GM12872 (cell line): Measurements from ENCODE around the gene NT5E.

Experiments used
- TF ChIP-seq, protein P1 (sequence below): IDR thresholded peaks from 3 replicates; pipeline ENCODE4 v1.5.1; 2011; ENCODE audit warnings: low read depth, mild to moderate bottlenecking, low read length, moderate library complexity; ENCODE audit not compliant: insufficient read depth

Gene NT5E

GRCh38 chr6:85482206-85482904, 32.5 kb downstream of the NT5E start:
- TF ChIP-seq, protein P1, sequence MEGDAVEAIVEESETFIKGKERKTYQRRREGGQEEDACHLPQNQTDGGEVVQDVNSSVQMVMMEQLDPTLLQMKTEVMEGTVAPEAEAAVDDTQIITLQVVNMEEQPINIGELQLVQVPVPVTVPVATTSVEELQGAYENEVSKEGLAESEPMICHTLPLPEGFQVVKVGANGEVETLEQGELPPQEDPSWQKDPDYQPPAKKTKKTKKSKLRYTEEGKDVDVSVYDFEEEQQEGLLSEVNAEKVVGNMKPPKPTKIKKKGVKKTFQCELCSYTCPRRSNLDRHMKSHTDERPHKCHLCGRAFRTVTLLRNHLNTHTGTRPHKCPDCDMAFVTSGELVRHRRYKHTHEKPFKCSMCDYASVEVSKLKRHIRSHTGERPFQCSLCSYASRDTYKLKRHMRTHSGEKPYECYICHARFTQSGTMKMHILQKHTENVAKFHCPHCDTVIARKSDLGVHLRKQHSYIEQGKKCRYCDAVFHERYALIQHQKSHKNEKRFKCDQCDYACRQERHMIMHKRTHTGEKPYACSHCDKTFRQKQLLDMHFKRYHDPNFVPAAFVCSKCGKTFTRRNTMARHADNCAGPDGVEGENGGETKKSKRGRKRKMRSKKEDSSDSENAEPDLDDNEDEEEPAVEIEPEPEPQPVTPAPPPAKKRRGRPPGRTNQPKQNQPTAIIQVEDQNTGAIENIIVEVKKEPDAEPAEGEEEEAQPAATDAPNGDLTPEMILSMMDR, result no peak

DNA sequence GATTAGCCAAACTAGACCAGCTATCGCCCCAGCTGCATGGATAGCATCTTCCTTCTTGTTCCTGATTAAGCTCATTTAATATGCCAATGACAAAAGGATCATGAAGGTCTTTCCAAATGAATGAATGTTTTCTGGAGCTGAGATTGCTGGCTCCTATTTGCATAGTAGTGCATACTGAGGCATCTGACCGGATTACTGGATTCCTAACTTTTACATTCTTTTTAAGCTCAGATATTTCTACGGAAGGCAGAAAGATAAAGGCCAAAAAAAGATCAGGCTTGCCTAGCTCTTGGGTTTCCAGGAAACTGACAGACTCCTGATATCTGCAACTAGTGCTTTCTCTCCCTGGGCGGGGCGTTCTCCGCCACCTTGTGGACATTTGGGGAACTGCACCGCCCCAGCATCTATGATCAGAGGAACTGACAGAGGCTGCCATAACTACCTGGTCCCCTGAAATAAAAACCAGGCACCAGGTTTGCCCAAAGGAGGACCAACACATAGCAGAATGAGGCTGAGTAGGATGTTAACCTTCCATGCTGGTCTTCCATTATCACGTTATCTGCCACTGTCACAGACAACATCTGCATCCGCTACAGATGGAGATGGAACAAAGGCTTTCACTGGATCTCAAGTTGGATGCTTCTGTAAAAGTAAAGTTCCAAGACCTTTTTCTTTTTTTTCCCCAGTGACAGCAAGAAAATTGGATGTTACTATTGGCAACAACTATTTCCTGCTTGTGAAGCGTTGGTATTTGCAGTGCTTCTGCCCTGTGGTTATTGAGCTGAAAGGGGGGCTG, 33.2 kb downstream of the NT5E start:
- TF ChIP-seq, protein P1, result peak; percentile 98

GRCh38 chr6:85483846-85484245, 34.0 kb downstream of the NT5E start:
- TF ChIP-seq, protein P1, result no peak

DNA sequence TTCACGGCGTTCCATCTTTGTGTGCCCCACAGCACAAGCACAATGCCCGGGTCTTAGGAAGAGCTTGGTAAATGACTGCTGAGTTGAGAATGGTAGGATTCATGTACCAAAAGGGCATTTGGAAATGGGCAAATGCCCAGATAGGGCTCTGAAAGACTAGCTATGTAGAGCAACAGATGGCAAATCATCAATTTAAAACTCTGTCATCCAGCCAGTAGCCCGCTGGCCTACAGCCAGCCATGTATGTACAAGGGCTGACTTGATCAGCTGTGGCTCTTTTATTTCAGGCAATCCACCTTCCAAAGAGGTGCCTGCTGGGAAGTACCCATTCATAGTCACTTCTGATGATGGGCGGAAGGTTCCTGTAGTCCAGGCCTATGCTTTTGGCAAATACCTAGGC, 35.1 kb downstream of the NT5E start:
- TF ChIP-seq, protein P1, result no peak

DNA sequence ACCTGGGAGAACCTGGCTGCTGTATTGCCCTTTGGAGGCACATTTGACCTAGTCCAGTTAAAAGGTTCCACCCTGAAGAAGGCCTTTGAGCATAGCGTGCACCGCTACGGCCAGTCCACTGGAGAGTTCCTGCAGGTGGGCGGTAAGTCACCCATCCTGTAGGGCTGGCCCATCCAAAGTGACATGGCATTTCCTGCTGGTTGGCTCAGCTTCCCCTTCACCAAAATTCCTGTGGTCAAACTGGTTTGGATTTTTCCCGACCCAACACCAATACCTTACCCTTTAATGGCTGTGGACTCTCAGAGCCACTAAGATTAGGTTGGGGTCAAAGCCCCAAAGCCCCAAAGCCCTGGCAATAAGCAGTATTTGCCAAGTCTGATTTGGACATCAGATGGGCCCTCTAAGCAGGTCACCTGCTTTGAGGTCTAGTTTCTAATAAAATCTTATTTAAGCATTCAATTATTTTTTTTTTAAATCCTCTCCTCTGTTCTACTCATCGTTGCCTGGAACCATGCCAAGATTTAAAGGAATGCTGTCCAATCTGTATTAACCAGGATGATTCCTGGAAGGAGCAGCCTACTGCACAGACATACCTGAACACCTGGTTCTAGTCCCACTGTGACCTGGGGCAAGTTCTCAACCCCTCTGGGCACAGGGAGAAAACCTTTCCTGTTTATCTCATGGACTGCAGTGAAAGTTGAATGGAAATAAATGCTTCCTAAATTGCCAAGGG, 40.8 kb downstream of the NT5E start:
- TF ChIP-seq, protein P1, result no peak

DNA sequence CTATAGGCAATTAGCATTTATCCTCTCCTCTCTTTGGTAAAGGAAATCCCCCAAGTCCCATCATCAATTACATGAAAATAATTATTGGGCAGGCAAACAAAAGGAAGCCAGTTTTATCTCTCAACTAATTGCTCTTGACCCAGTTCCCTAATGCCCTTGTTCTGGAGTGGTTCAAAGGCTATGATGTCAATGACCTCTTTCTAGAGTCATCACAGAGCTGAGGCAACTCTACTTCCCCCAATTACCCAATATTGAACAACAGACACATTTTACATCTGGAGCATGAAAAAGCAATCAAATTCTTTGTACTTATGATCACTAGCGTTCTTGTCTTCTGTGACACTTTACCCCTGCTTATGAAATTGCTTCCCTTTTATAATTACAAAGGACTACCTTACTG, 43.5 kb downstream of the NT5E start:
- TF ChIP-seq, protein P1, result no peak
